Natural killer cell (primary cell): Measurements from ENCODE around the gene MPO. TPM values are rescaled to one million over a fixed set of nuclear protein-coding genes. Genes with fewer than 3 reads are reported as not detected.

ENCODE experiments used
- ATAC-seq, 3 donors: fragments of 150-1000 bp in 2 of 3; fragments of 200-7000 bp in 1 of 3; cut with Tn5 transposase; 1 replicate in 1 of 3; 2 replicates in 2 of 3; pipeline ENCODE4 v1.10.0; 2021; ENCODE audit warnings: mild to moderate bottlenecking in 2 of 3, moderate library complexity in 2 of 3
- DNase-seq, 2 donors: peaks; one replicate each; pipeline versions ENCODE4 v3.0.0 to v3.0.0-alpha.2; 2013 to 2021; ENCODE audit warnings: mixed read lengths in 1 of 2
- H3K27ac ChIP-seq: one replicate; pipeline ENCODE4 v1.5.1; 2013; ENCODE audit warnings: mild to moderate bottlenecking, low read length
- H3K27me3 ChIP-seq: one replicate; pipeline ENCODE4 v1.6.1; 2013; ENCODE audit warnings: low read length; ENCODE audit not compliant: control insufficient read depth, insufficient read depth
- H3K36me3 ChIP-seq: one replicate; pipeline ENCODE4 v1.6.1; 2013; ENCODE audit warnings: low read length; ENCODE audit not compliant: control insufficient read depth, insufficient read depth
- H3K4me1 ChIP-seq: one replicate; pipeline ENCODE4 v1.6.1; 2013; ENCODE audit warnings: low read length; ENCODE audit not compliant: control insufficient read depth, insufficient read depth
- H3K4me3 ChIP-seq: one replicate; pipeline ENCODE4 v1.5.1; 2013; ENCODE audit warnings: low read length
- H3K9me3 ChIP-seq: one replicate; pipeline ENCODE4 v1.6.1; 2013; ENCODE audit warnings: low read length; ENCODE audit not compliant: control insufficient read depth, insufficient read depth
- H3K27ac Mint-ChIP-seq, 2 donors: one replicate each; pipeline ENCODE4 v1.8.0; 2022; ENCODE audit warnings: mild to moderate bottlenecking in 2 of 2, mixed read lengths in 2 of 2, moderate library complexity in 1 of 2
- H3K27me3 Mint-ChIP-seq, 2 donors: one replicate each; pipeline ENCODE4 v1.8.0; 2022; ENCODE audit warnings: low read depth in 2 of 2, mixed read lengths in 2 of 2
- H3K36me3 Mint-ChIP-seq: one replicate; pipeline ENCODE4 v1.8.0; 2022; ENCODE audit warnings: mixed read lengths
- H3K4me1 Mint-ChIP-seq, 2 donors: one replicate each; pipeline ENCODE4 v1.8.0; 2022; ENCODE audit warnings: mixed read lengths in 2 of 2
- H3K4me3 Mint-ChIP-seq: one replicate; pipeline ENCODE4 v1.8.0; 2022; ENCODE audit warnings: mild to moderate bottlenecking, moderate library complexity, mixed read lengths
- H3K9me3 Mint-ChIP-seq, 2 donors: one replicate each; pipeline ENCODE4 v1.8.0; 2022; ENCODE audit warnings: mixed read lengths in 2 of 2
- CTCF ChIP-seq: fragments of 200-600 bp; IDR thresholded peaks from one replicate; pipeline ENCODE4 v1.8.0; 2022; ENCODE audit warnings: antibody characterized with exemption
- WGBS: methylation state at CpG from one replicate; pipeline ENCODE4 v1.1.7; 2013; ENCODE audit warnings: missing lambda C conversion rate; ENCODE audit not compliant: insufficient coverage; 5-methylcytosine and 5-hydroxymethylcytosine counted together
- intact Hi-C: fragments of 100-400 bp; cut with micrococcal nuclease; formaldehyde crosslinking; loops from one replicate; pipeline ENCODE4 v1.14.2; 2022
- total RNA-seq, 4 donors: library from RNA; stranded (reverse); fragments of 120-200 nt in 1 of 4; gene quantifications; one replicate each; pipeline versions ENCODE4 v1.2.3 to v1.2.4, GENCODE V29; 2013 to 2022

Gene MPO
- total RNA-seq, 3 donors from 2014 or later (not counting 1 experiment from before 2014, with no cell fraction given) = 1.8 to 1.9 TPM; not detected in 1

GRCh38 chr17:58228679-58229078, 52.1 kb downstream of the MPO start:
- 67% methylated on average over 2 of the region's 3 CpGs for WGBS
- ATAC-seq = no peak
- TF ChIP-seq CTCF = no peak
- no peak for DNase-seq
- Mint-ChIP-seq H3K36me3 (no peaks in the 10 kb centered on the region), H3K4me3 (no peak overlapping the region), H3K27ac (no peak overlapping the region), H3K9me3 (no peaks in the 10 kb centered on the region), H3K4me1 (no peaks in the 10 kb centered on the region), H3K27me3 (peaks cover 10 to 14% of the 10 kb centered on the region in 2 donors)
- Histone ChIP-seq H3K4me1 (peaks cover 15% of the 10 kb centered on the region), H3K36me3 (no peaks in the 10 kb centered on the region), H3K4me3 (no peak overlapping the region), H3K27ac (no peak overlapping the region), H3K27me3 (no peaks in the 10 kb centered on the region), H3K9me3 (no peaks in the 10 kb centered on the region)
- intact Hi-C loops = no loop called here

DNA sequence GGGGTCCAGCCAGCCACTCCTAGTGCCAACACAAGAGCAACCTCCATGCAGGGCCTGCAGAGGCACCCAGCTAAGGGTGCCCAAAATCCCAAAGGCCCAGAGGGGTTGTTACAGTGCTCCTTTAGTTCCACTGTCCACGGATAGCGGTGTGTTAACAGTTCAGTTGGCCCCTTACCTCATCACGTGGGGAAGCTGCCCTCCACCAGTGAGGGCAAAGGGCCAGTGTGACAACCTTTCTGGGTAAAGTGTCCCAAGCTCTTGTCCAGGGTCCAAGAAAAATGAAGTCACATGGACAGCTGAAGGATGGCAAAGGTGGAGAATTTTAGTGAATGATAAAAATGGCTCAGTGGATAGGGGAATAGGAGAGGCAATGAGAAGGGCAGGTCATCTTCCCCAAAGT, 53.0 kb downstream of the MPO start:
- Histone ChIP-seq H3K4me1 (peaks cover 10% of the 10 kb centered on the region), H3K4me3 (no peak overlapping the region), H3K36me3 (no peaks in the 10 kb centered on the region), H3K9me3 (no peaks in the 10 kb centered on the region), H3K27ac (no peak overlapping the region), H3K27me3 (no peaks in the 10 kb centered on the region)
- no peaks in the 10 kb centered on the region for H3K36me3 Mint-ChIP-seq
- no peak overlapping the region for H3K4me3 Mint-ChIP-seq
- H3K27ac Mint-ChIP-seq = no peak overlapping the region
- no peak for TF ChIP-seq CTCF
- 96% methylated on average over 3 of the region's 3 CpGs for WGBS
- DNase-seq (no peak), ATAC-seq (no peak)
- intact Hi-C loops = no loop called here
- peaks cover 14 to 17% of the 10 kb centered on the region in 2 donors for H3K27me3 Mint-ChIP-seq
- no peaks in the 10 kb centered on the region for H3K9me3 Mint-ChIP-seq
- H3K4me1 Mint-ChIP-seq = no peaks in the 10 kb centered on the region

- Mint-ChIP-seq H3K9me3 (no peaks in the 10 kb centered on the region), H3K27ac (no peak overlapping the region), H3K36me3 (no peaks in the 10 kb centered on the region), H3K4me1 (peaks cover 8 to 11% of the 10 kb centered on the region in 2 donors), H3K27me3 (peaks cover 14 to 18% of the 10 kb centered on the region in 2 donors), H3K4me3 (no peak overlapping the region)
- intact Hi-C loops = no loop called here
- 50% methylated on average over 1 of the region's 1 CpG for WGBS
- no peak for DNase-seq
- Histone ChIP-seq H3K36me3 (no peaks in the 10 kb centered on the region), H3K9me3 (no peaks in the 10 kb centered on the region), H3K4me3 (no peak overlapping the region), H3K4me1 (peaks cover 7% of the 10 kb centered on the region), H3K27ac (no peak overlapping the region), H3K27me3 (no peaks in the 10 kb centered on the region)
- ATAC-seq = no peak
- TF ChIP-seq CTCF = no peak
Measured at GRCh38 chr17:58224315-58224714, 56.4 kb downstream of the MPO start.

Other genes starting within 250 kb of the MPO start
- gene DYNLL2, start 197.5 kb downstream of the MPO start, total RNA-seq = 10 to 100 TPM; 25.6 to 37.0 (median 36.1) TPM
- 1 to 10 TPM; 1.0 to 1.6 (median 1.2) TPM for gene OR4D1, start 132.6 kb downstream of the MPO start, total RNA-seq
- not detected for gene OR4D2, start 114.0 kb downstream of the MPO start, total RNA-seq
- gene EPX, start 88.2 kb downstream of the MPO start, total RNA-seq = not detected
- gene MKS1, start 61.7 kb downstream of the MPO start, total RNA-seq = 10 to 100 TPM in 1 of 3 donors, 1 to 10 TPM in 2; 4.5 to 10.7 (median 8.5) TPM
- not detected for gene LPO, start 42.4 kb downstream of the MPO start, total RNA-seq
- 100 to 1,000 TPM; 176 to 282 (median 246) TPM for gene TSPOAP1, start 47.9 kb upstream of the MPO start, total RNA-seq
- gene SUPT4H1, start 71.3 kb upstream of the MPO start, total RNA-seq = 10 to 100 TPM; 55.9 to 68.3 (median 68.1) TPM
- 1 to 10 TPM in 2 of 3 donors, under 1 TPM in 1; 0.95 to 1.1 (median 1.0) TPM for gene RNF43, start 136.6 kb upstream of the MPO start, total RNA-seq
- gene HSF5, start 207.5 kb upstream of the MPO start, total RNA-seq = under 1 TPM; 0.45 to 1.00 (median 0.94) TPM
- 10 to 100 TPM; 28.4 to 43.4 (median 39.7) TPM for gene MTMR4, start 233.7 kb upstream of the MPO start, total RNA-seq